ENCODE data around the gene FBXO10.

GRCh38 chr9:37528652-37529471 lies 47.3 kb downstream of the FBXO10 start:
- TF ChIP-seq MAZ (IDR thresholded peaks at IDR 0.05; ENCODE audit: borderline replicate concordance, low read depth, low read length): no peak
- no peak for TF ChIP-seq MXI1 (IDR thresholded peaks at IDR 0.05; ENCODE audit: borderline replicate concordance, low read depth, low read length)
- no peak for TF ChIP-seq CTCF (conservative IDR thresholded peaks at IDR 0.05; ENCODE audit: low read depth, low read length)
- no peak for TF ChIP-seq USF2 (IDR thresholded peaks at IDR 0.05; ENCODE audit: low read depth, low read length)
- TF ChIP-seq CHD1 (IDR thresholded peaks at IDR 0.05; ENCODE audit: low read depth, low read length): no peak
- TF ChIP-seq ELK1 (IDR thresholded peaks at IDR 0.05; ENCODE audit: borderline replicate concordance, low read depth, low read length): no peak
- TF ChIP-seq SMC3 (IDR thresholded peaks at IDR 0.05; ENCODE audit: low read depth, low read length): no peak
- no peak for TF ChIP-seq BHLHE40 (IDR thresholded peaks at IDR 0.05; ENCODE audit: low read depth, low read length)
- TF ChIP-seq RCOR1 (IDR thresholded peaks at IDR 0.05; ENCODE audit: insufficient replicate concordance, low read length): no peak

Measured in IMR-90 (cell line).